ENCODE data around the gene TMEM132C. TPM values are rescaled to one million over a fixed set of nuclear protein-coding genes. Genes with fewer than 3 reads are reported as not detected.
A peak's percentile ranks its signal among the peaks of the same experiment; 100 is the strongest.
"Not testable (repeated sequence)": the region's sequence is repeated elsewhere in the genome, so short reads cannot be mapped to it uniquely, and the experiment has no call there.

TMEM132C gene
- total RNA-seq, 1 experiment from 2014 or later = not detected

- DNase-seq (ENCODE audit: low spot score) = no peak
Measured at GRCh38 chr12:128471491-128471890, 204.5 kb downstream of the TMEM132C start.

- DNase-seq (ENCODE audit: low spot score) = no peak
Measured at GRCh38 chr12:128474916-128475315, 207.9 kb downstream of the TMEM132C start.

DNA sequence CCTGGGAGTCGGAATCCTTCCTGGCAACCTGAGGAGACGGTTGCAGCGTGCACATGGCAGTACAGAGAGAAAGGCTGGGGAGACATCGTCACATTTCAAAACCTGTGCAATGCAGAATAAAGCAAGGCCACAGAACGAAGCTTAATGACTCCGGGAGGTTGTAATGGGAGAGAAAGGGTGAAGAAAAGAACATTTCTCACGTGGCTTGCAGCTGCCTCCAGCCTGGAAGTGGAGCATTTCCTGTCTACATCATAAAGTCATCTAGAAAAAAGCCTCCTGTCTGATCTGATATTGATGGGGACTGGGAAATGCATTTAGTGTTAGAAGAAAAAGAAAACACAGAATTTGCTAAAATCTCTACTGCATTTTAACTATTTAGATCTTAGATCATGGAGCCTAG lies 209.3 kb downstream of the TMEM132C start:
- DNase-seq (ENCODE audit: low spot score) = no peak

DNA sequence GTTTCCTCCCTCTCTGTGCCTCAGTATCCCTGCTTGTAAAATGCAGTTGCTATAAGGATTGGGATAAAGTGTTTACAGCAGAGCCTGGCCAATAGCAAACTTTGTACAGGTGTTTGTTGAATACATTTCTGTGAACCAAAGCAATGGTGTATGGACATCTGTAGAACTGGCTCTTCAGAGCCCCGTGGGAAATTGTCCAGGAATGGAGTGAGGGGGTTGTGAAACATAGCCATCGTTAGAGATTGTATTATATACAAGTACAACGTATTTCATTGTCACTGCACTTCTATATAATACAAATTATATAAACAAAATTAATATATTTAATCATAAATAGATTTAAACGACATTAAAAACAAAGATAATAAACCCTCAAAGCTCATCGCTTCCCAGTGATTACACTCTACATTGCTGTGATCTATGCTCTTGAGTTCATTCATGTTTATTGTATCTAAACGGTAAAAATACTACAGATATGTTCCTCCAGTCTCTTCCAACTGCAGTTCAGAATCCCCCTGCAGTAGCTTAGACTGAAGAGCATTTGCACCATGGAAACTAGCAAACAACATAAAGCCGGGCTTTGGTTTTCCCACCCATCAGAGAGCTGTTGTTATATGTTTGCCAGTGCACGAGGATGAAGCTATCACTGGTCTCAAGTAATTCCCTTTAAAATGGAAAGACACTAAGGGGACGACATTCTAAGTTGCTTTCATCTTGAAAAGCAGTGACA lies 216.7 kb downstream of the TMEM132C start:
- no peak for DNase-seq (ENCODE audit: low spot score)

GRCh38 chr12:128497376-128497775 lies 230.4 kb downstream of the TMEM132C start:
- not testable (repeated sequence) for DNase-seq (ENCODE audit: low spot score)

- no peak for DNase-seq (ENCODE audit: low spot score)
Measured at GRCh38 chr12:128507470-128507869, 240.5 kb downstream of the TMEM132C start.

- no peak for DNase-seq (ENCODE audit: low spot score)
Measured at GRCh38 chr12:128509170-128509569, 242.2 kb downstream of the TMEM132C start.

GRCh38 chr12:128510511-128510910 lies 243.5 kb downstream of the TMEM132C start:
- no peak for DNase-seq (ENCODE audit: low spot score)

GRCh38 chr12:128513331-128513730 lies 246.4 kb downstream of the TMEM132C start:
- no peak for DNase-seq (ENCODE audit: low spot score)

GRCh38 chr12:128513831-128514230 lies 246.9 kb downstream of the TMEM132C start:
- no peak for DNase-seq (ENCODE audit: low spot score)

DNA sequence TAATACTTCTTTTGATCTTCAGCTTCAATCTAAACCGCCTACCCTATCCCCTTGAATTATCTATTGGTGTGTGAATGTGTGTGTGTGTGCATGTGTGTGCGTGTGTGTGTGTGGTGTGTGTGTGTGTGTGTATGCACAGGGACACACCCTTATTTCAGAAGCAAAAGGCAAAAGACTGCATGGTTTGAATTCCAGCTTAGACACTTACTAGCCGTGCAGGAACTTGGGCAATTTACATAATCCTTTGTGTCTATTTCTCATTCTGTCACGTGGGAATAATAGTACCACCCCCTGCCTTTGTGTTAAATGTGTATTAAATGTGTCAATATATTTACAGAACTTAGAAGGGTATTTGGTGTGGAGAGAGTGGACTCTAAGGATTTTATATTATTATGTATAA lies 251.7 kb downstream of the TMEM132C start:
- no peak for DNase-seq (ENCODE audit: low spot score)

- no peak for DNase-seq (ENCODE audit: low spot score)
Measured at GRCh38 chr12:128519426-128519825, 252.5 kb downstream of the TMEM132C start.

GRCh38 chr12:128521981-128522380 lies 255.0 kb downstream of the TMEM132C start:
- DNase-seq (ENCODE audit: low spot score) = no peak

GRCh38 chr12:128524439-128524838 lies 257.5 kb downstream of the TMEM132C start:
- DNase-seq (ENCODE audit: low spot score) = no peak

DNA sequence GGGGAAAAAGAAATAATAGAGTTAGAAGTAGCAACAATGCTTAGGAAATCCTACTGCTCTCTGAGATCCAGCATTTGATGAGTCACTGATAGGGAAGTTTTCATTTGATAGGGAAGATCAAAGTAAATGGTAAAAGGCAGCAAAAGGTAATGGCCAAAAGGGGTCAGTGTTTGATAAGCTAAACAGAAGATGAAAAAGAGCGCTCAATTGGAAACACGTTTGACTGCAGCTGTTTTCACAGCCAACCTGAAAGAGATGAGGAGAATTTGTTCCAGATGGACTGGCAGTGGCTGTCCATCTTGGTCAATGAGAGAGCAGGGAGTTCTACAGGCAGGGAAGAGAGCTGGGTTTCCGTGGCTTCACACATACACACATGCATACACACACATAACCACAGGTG lies 264.2 kb downstream of the TMEM132C start:
- peak; percentile 15 for DNase-seq (ENCODE audit: low spot score)

DNA sequence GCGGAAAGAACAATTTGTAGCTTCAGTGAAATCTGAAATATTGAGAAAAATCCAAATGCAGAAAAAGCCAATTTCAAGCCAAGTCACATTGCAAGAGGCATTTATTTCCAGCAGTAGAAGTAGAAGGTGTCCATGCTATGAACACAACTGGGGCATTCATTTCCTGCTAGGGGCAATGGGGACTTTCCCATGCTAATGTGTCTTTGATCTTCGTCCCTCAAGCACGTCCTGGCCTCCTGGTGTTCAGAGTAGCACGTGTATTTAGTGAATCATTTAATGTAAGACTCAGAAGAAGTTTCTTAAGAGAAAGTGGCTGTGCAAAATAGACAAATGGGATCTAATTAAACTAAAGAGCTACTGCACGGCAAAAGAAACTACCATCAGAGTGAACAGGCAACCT lies 267.9 kb downstream of the TMEM132C start:
- DNase-seq (ENCODE audit: low spot score) = no peak

GRCh38 chr12:128536810-128537209 lies 269.8 kb downstream of the TMEM132C start:
- no peak for DNase-seq (ENCODE audit: low spot score)

- no peak for DNase-seq (ENCODE audit: low spot score)
Measured at GRCh38 chr12:128537668-128538067, 270.7 kb downstream of the TMEM132C start.

DNA sequence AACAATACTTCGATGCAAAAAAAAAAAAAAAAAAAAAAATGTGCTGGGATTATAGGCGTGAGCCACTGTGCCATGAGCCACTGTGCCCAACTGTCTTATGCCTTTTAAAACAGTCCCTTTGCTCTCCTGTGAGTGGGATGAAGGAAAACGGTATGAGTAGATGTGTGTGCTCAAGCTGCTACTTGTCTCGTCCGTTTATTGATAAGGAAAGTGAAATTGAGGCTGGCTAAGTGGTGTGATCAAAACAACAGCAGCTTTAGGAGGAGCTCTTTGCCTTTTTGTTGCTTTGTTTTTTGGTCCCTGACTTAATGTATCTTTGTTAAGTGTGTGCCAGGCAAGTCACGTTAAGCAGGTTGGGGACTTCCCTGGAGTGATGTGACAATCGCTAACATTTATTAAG lies 275.9 kb downstream of the TMEM132C start:
- DNase-seq (ENCODE audit: low spot score) = no peak

- no peak for DNase-seq (ENCODE audit: low spot score)
Measured at GRCh38 chr12:128543460-128543859, 276.5 kb downstream of the TMEM132C start.

- no peak for DNase-seq (ENCODE audit: low spot score)
Measured at GRCh38 chr12:128543971-128544370, 277.0 kb downstream of the TMEM132C start.

DNA sequence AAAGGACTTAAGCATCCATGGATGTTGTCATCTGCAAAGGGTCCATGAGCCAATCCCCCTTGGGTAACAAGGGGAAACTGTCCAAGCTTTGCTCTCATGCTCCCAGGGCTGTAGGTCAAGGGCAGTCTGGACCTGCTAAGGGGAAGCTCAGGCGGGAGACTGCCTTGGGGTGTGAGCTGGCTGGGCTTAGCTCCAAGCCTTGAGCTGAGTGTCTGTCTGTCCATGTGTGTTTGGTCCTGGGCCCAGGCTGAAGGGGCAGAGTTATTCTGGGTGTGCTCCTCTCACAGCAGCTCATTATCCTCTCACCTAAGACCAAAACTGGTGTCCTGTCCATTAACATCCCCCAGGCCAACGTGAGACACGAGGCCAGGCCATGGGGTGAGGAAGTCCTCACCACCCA lies 282.0 kb downstream of the TMEM132C start:
- no peak for DNase-seq (ENCODE audit: low spot score)

- DNase-seq (ENCODE audit: low spot score) = no peak
Measured at GRCh38 chr12:128549601-128550218, 282.7 kb downstream of the TMEM132C start.

Measured in HT-29 (cell line).